OCI-LY3 (cell line): ENCODE measurements around the gene AIDA.
A peak's percentile ranks its signal among the peaks of the same experiment; 100 is the strongest.

Source experiments
- H2AFZ ChIP-seq: fragments of 200-600, 300-600 bp; shearing (Covaris generic); 2 replicates; pipeline ENCODE4 v1.6.0; 2014; ENCODE audit warnings: antibody characterized with exemption, low read depth, low read length
- H3K27ac ChIP-seq: fragments of 200-600, 300-600 bp; sonication (generic); 2 replicates; pipeline ENCODE4 v1.5.1; 2014; ENCODE audit warnings: mild to moderate bottlenecking, low read length, moderate library complexity, mixed read lengths
- H3K27me3 ChIP-seq: fragments of 200-600, 300-600 bp; sonication (generic); 2 replicates; pipeline ENCODE4 v1.6.1; 2014; ENCODE audit warnings: low read depth, low read length, mixed read lengths
- H3K36me3 ChIP-seq: fragments of 200-600, 300-600 bp; sonication (generic); replicated peaks from 2 replicates; pipeline ENCODE3; 2014; ENCODE audit warnings: low read depth, low read length, mixed read lengths
- H3K4me1 ChIP-seq: fragments of 300-600, 200-600 bp; sonication (generic); 2 replicates; pipeline ENCODE4 v1.6.1; 2014; ENCODE audit warnings: low read length, mixed read lengths
- H3K4me2 ChIP-seq: fragments of 200-600, 300-600 bp; sonication (generic); 2 replicates; pipeline ENCODE4 v1.6.1; 2014; ENCODE audit warnings: low read length, mixed read lengths
- H3K4me3 ChIP-seq: fragments of 300-600, 200-600 bp; sonication (generic); 2 replicates; pipeline ENCODE4 v1.5.1; 2014; ENCODE audit warnings: antibody characterized with exemption, mild to moderate bottlenecking, low read length, moderate library complexity
- H3K79me2 ChIP-seq: fragments of 300-600, 200-600 bp; shearing (Covaris generic); 2 replicates; pipeline ENCODE4 v1.6.1; 2014; ENCODE audit warnings: mild to moderate bottlenecking, low read length, mixed read lengths
- H3K9ac ChIP-seq: fragments of 300-600, 200-600 bp; shearing (Covaris generic); 2 replicates; pipeline ENCODE4 v1.6.0; 2014; ENCODE audit warnings: mild to moderate bottlenecking, low read length, moderate library complexity
- H3K9me3 ChIP-seq: fragments of 200-600, 300-600 bp; shearing (Covaris generic); 2 replicates; pipeline ENCODE4 v1.6.1; 2014; ENCODE audit warnings: low read length, mixed read lengths; ENCODE audit not compliant: insufficient read depth
- H4K20me1 ChIP-seq: fragments of 200-600, 300-600 bp; sonication (generic); 2 replicates; pipeline ENCODE4 v1.6.1; 2016; ENCODE audit warnings: low read length, mixed read lengths; ENCODE audit not compliant: insufficient read depth
- CTCF ChIP-seq: fragments of 200-600, 300-600 bp; sonication (generic); IDR thresholded peaks from 2 replicates; pipeline ENCODE4 v1.5.1; 2014; ENCODE audit warnings: antibody characterized with exemption, low read length, low read depth
- EZH2phosphoT487 ChIP-seq: fragments of 200-600 bp; shearing (Covaris generic); IDR thresholded peaks from 2 replicates; pipeline ENCODE4 v1.6.1; 2018; ENCODE audit warnings: antibody characterized with exemption, mixed run types, low read depth

Gene AIDA

DNA sequence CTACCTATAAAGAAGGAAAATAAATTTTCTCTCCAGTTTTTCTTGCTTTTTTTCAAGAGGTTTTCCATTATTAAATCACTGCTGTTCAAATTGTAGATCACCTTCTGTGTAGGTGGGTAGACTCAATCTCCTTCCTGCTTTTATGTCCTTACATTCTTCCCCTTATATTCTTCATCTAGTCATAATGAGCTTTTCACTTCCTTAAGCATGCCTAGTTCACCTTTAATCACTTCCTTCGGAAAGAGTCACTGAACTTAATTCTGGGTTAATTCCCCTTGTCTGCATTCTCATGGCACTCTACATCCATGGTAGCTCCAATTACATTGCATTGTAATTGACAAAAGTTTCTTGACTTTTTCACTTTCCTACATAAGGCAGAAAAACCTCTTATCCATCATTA lies 18.6 kb upstream of the AIDA start:
- Histone ChIP-seq H3K79me2 (no peaks in the 10 kb centered on the region), H3K9ac (no peak overlapping the region), H3K27me3 (peaks cover 10% of the 10 kb centered on the region; the same call in 1 of the 2 replicates), H4K20me1 (peaks cover 23% of the 10 kb centered on the region), H3K4me2 (peak overlapping the region; percentile 47), H2AFZ (no peak overlapping the region), H3K27ac (no peak overlapping the region), H3K9me3 (no peaks in the 10 kb centered on the region), H3K4me1 (peaks cover 41% of the 10 kb centered on the region), H3K36me3 (peaks cover 74% of the 10 kb centered on the region), H3K4me3 (0 out of 2 replicates have a peak overlapping the region, but pooled peaks have one; percentile 0)
- TF ChIP-seq CTCF (no peak), EZH2phosphoT487 (peak; percentile 85)

DNA sequence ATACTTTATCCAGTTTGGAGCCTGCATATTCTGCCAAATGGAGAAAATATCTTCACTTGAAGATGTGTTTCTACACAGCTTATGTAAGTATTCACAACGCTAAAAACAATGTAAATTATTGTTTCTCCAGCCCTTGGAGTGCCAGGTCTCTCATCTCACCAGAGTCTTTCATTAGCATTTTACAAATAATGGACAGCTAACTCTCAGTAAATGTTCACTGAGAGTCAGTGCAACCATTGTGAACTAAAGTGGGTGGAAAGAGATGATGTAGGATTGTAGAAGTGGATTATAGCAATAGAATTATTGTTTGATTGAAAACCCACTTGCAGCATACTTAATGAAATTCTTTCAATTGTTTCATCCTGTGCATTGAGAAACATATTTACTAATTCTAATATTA lies 16.5 kb upstream of the AIDA start:
- Histone ChIP-seq H3K4me3 (no peak overlapping the region), H4K20me1 (peaks cover 23% of the 10 kb centered on the region), H3K36me3 (peaks cover 66% of the 10 kb centered on the region), H2AFZ (no peak overlapping the region), H3K27me3 (0 out of 2 replicates have a peak, but pooled peaks cover 4% of the 10 kb centered on the region), H3K27ac (no peak overlapping the region), H3K9ac (no peak overlapping the region), H3K79me2 (no peaks in the 10 kb centered on the region), H3K4me1 (peaks cover 41% of the 10 kb centered on the region), H3K4me2 (no peak overlapping the region), H3K9me3 (no peaks in the 10 kb centered on the region)
- TF ChIP-seq CTCF, result no peak
- TF ChIP-seq EZH2phosphoT487, result no peak

DNA sequence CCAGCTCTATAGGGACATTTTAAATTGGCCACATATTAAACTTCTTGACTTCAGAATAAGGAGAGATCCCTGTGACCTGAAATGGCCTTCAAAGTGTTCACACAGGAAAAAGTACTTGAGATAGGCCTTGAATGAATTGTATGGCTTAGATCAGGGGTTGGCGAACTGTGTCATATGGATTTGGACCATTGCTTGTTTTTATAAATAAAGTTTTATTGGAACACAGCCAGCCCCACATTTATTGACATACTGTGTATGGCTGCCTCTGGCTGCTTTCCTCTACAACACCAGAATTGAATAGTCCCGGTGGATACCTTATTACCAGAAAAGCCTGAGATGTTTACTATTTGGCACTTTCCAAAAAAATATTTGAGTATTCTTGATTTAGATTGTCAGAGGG lies 4.1 kb upstream of the AIDA start:
- Histone ChIP-seq H3K36me3 (peaks cover 26% of the 10 kb centered on the region), H3K4me1 (peaks cover 4% of the 10 kb centered on the region), H3K4me3 (no peak overlapping the region), H3K27ac (no peak overlapping the region), H3K79me2 (peaks cover 15% of the 10 kb centered on the region), H3K27me3 (no peaks in the 10 kb centered on the region), H2AFZ (no peak overlapping the region), H3K4me2 (no peak overlapping the region), H4K20me1 (no peaks in the 10 kb centered on the region), H3K9ac (no peak overlapping the region), H3K9me3 (no peaks in the 10 kb centered on the region)
- TF ChIP-seq CTCF (no peak), EZH2phosphoT487 (no peak)

GRCh38 chr1:222713091-222713961 lies 1.0 kb upstream of the AIDA start:
- Histone ChIP-seq H3K4me2 (peak overlapping the region; percentile 76), H4K20me1 (0 out of 2 replicates have a peak, but pooled peaks cover 4% of the 10 kb centered on the region), H3K9ac (peak overlapping the region; percentile 99), H3K36me3 (peaks cover 17% of the 10 kb centered on the region), H3K27ac (peak overlapping the region; percentile 91), H3K4me3 (peak overlapping the region; percentile 92), H3K4me1 (peaks cover 11% of the 10 kb centered on the region), H3K79me2 (peaks cover 37% of the 10 kb centered on the region), H2AFZ (peak overlapping the region; percentile 92), H3K9me3 (no peaks in the 10 kb centered on the region), H3K27me3 (no peaks in the 10 kb centered on the region)
- TF ChIP-seq EZH2phosphoT487, result no peak
- TF ChIP-seq CTCF, result peak; percentile 23
